GM12878 (cell line): ENCODE data around the gene ARHGEF1. TPM values are rescaled to one million over a fixed set of nuclear protein-coding genes. Genes with fewer than 3 reads are reported as not detected.

ENCODE experiments used
- BACH1 ChIP-seq: fragments of 450-650 bp; IDR thresholded peaks from 2 replicates; pipeline ENCODE4 v1.6.1; 2017; ENCODE audit warnings: mild to moderate bottlenecking, borderline replicate concordance
- FOS ChIP-seq: IDR thresholded peaks from 3 replicates; pipeline ENCODE4 v1.6.1; 2011; ENCODE audit warnings: borderline replicate concordance; ENCODE audit not compliant: insufficient read length; ENCODE audit errors: extremely low read depth
- HCFC1 ChIP-seq: fragments of 150-350 bp; IDR thresholded peaks from 2 replicates; pipeline ENCODE4 v1.6.1; 2014; ENCODE audit warnings: low read length
- IKZF2 ChIP-seq, 2 experiments: fragments of 450-650 bp; IDR thresholded peaks; 2 replicates each; pipeline ENCODE4 v1.6.1; 2017; ENCODE audit warnings: mild to moderate bottlenecking in 2 of 2, moderate library complexity in 2 of 2
- KAT2A ChIP-seq: conservative IDR thresholded peaks from 2 replicates; pipeline ENCODE4 v1.6.1; 2011; ENCODE audit warnings: low read depth, low read length; ENCODE audit not compliant: control insufficient read depth
- MEF2B ChIP-seq: fragments of 450-650 bp; IDR thresholded peaks from 2 replicates; pipeline ENCODE4 v1.6.1; 2018; ENCODE audit warnings: mild to moderate bottlenecking, moderate library complexity; ENCODE audit not compliant: partially characterized antibody, poor library complexity, severe bottlenecking
- MTA2 ChIP-seq: fragments of 450-650 bp; IDR thresholded peaks from 2 replicates; pipeline ENCODE4 v1.6.1; 2016; ENCODE audit warnings: low read depth, mild to moderate bottlenecking, moderate library complexity
- MYB ChIP-seq: fragments of 150-350 bp; IDR thresholded peaks from 2 replicates; pipeline ENCODE4 v1.6.1; 2014; ENCODE audit warnings: mild to moderate bottlenecking, low read depth, low read length, borderline replicate concordance
- NBN ChIP-seq: fragments of 450-650 bp; IDR thresholded peaks from 2 replicates; pipeline ENCODE4 v1.6.1; 2016
- NFXL1 ChIP-seq: fragments of 450-650 bp; IDR thresholded peaks from 2 replicates; pipeline ENCODE4 v1.6.1; 2017; ENCODE audit warnings: antibody characterized with exemption, mild to moderate bottlenecking, borderline replicate concordance
- NFYB ChIP-seq: IDR thresholded peaks from 2 replicates; pipeline ENCODE4 v1.6.1; 2011; ENCODE audit warnings: low read depth, mild to moderate bottlenecking, low read length, improper control_type of control experiment, moderate library complexity; ENCODE audit not compliant: insufficient read depth
- RBBP5 ChIP-seq: fragments of 200-600 bp; sonication (generic); conservative IDR thresholded peaks from 2 replicates; pipeline ENCODE4 v1.6.1; 2016
- SIX5 ChIP-seq: IDR thresholded peaks from 2 replicates; pipeline ENCODE4 v1.6.1; 2011; ENCODE audit warnings: mild to moderate bottlenecking, low read depth, low read length, moderate library complexity; ENCODE audit not compliant: severe bottlenecking
- SMC3 ChIP-seq: IDR thresholded peaks from 2 replicates; pipeline ENCODE4 v1.6.1; 2011; ENCODE audit warnings: low read length, improper control_type of control experiment, borderline replicate concordance
- STAT3 ChIP-seq: IDR thresholded peaks from 2 replicates; pipeline ENCODE4 v1.6.1; 2011; ENCODE audit warnings: low read depth, low read length, improper control_type of control experiment
- SUPT20H ChIP-seq: IDR thresholded peaks from 2 replicates; pipeline ENCODE4 v1.6.1; 2011; ENCODE audit warnings: low read depth, mild to moderate bottlenecking, low read length, moderate library complexity, borderline replicate concordance; ENCODE audit not compliant: control insufficient read depth
- TARDBP ChIP-seq: IDR thresholded peaks from 2 replicates; pipeline ENCODE4 v1.6.1; 2016; ENCODE audit warnings: borderline replicate concordance
- ZNF24 ChIP-seq: fragments of 450-650 bp; IDR thresholded peaks from 2 replicates; pipeline ENCODE4 v1.6.1; 2017; ENCODE audit warnings: antibody characterized with exemption, mild to moderate bottlenecking
- polyA plus RNA-seq, 11 experiments: library from polyadenylated mRNA; depleted of rRNA in 4 of 11; unstranded in 6 of 11; stranded (reverse) in 5 of 11; fragments of >200 nt; fragmentation: Nextera tagmentation in 4 of 11; fragmentation: Illumina TruSeq in 1 of 11; extraction: Ambion mirVana in 4 of 11; extraction: Trizol in 1 of 11; gene quantifications; 1 replicate in 1 of 11; 2 replicates in 10 of 11; pipeline versions ENCODE4 v1.2.1 to v1.2.3, GENCODE V29; 2011 to 2016; ENCODE audit warnings: inconsistent platforms in 2 of 11, missing spikeins in 2 of 11, low read depth in 1 of 11
- total RNA-seq, 4 experiments: library from RNA; depleted of rRNA in 3 of 4; stranded (reverse); fragments of >200 nt in 3 of 4; fragmentation: Illumina TruSeq in 1 of 4; extraction: Trizol in 1 of 4; gene quantifications; 2 replicates each; pipeline versions ENCODE4 v1.2.1 to v1.2.3, GENCODE V29; 2013 to 2021
- TF ChIP-seq, protein P1 (sequence below): IDR thresholded peaks from 2 replicates; pipeline ENCODE4 v1.6.1; 2012; ENCODE audit warnings: low read depth, low read length, improper control_type of control experiment
- TF ChIP-seq, protein P2 (sequence below): IDR thresholded peaks from 2 replicates; pipeline ENCODE4 v1.6.1; 2012; ENCODE audit warnings: low read depth, low read length, improper control_type of control experiment
- TF ChIP-seq, protein P3 (sequence below): IDR thresholded peaks from 2 replicates; pipeline ENCODE4 v1.6.1; 2012; ENCODE audit warnings: low read length, inconsistent platforms
- TF ChIP-seq, protein P4 (sequence below): fragments of 450-650 bp; IDR thresholded peaks from 2 replicates; pipeline ENCODE4 v1.6.1; 2017; ENCODE audit warnings: mild to moderate bottlenecking, moderate library complexity
- TF ChIP-seq, protein P5 (sequence below): IDR thresholded peaks from 2 replicates; pipeline ENCODE4 v1.6.1; 2011; ENCODE audit warnings: mild to moderate bottlenecking, low read depth, low read length, moderate library complexity; ENCODE audit not compliant: insufficient replicate concordance

Gene ARHGEF1
- total and polyA plus RNA-seq, 10 of the 15 experiments (the other 5 are each of a cell fraction or from before 2014, with no cell fraction given), result 1.2 to 207 (median 53.9) TPM

DNA sequence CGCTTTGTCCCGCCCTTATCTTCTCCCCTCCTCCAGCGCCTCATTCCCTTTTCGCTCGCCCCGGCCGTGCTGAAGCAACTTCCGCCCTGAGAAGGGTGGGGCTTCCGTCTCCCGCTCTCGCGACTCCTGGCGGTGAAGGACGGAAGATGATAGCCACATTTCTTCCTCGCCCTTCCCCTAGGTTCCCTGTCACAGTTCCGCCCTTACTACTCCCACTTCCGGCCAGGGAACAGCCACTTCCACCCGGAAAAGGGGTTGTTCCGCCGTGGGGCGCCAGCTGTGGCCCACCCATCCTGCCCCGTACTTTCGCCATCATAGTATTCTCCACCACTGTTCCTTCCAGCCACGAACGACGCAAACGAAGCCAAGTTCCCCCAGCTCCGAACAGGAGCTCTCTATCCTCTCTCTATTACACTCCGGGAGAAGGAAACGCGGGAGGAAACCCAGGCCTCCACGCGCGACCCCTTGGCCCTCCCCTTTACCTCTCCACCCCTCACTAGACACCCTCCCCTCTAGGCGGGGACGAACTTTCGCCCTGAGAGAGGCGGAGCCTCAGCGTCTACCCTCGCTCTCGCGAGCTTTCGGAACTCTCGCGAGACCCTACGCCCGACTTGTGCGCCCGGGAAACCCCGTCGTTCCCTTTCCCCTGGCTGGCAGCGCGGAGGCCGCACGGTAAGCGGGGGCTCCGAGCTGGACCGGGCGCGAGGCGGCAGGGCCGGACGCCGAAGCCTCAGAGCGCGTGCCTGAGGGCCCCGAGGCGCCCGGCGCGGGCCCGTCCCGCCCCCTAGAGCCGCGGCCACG, 23.2 kb upstream of the ARHGEF1 start, which contains the start of gene RPS19 (continued):
- TF ChIP-seq, protein P1, sequence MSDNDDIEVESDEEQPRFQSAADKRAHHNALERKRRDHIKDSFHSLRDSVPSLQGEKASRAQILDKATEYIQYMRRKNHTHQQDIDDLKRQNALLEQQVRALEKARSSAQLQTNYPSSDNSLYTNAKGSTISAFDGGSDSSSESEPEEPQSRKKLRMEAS, result no peak; the same call in none of the 2 replicates
- TF ChIP-seq KAT2A (no peak), SUPT20H (no peak), IKZF2 (IDR thresholded peaks at IDR 0.05) (peak; percentile 97), MYB (no peak), STAT3 (no peak), ZNF24 (peak; percentile 75), MEF2B (peak; percentile 36), NFXL1 (no peak), SIX5 (peak; percentile 81), NFYB (no peak), MTA2 (peak; percentile 87), SMC3 (no peak), RBBP5 (no peak), NBN (peak; percentile 100), TARDBP (peak; percentile 92), HCFC1 (peak; percentile 91), FOS (no peak), BACH1 (peak; percentile 87)
- TF ChIP-seq, protein P2, sequence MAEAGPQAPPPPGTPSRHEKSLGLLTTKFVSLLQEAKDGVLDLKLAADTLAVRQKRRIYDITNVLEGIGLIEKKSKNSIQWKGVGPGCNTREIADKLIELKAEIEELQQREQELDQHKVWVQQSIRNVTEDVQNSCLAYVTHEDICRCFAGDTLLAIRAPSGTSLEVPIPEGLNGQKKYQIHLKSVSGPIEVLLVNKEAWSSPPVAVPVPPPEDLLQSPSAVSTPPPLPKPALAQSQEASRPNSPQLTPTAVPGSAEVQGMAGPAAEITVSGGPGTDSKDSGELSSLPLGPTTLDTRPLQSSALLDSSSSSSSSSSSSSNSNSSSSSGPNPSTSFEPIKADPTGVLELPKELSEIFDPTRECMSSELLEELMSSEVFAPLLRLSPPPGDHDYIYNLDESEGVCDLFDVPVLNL, result 0 out of 2 replicates have a peak, but pooled peaks have one; percentile 49
- TF ChIP-seq, protein P3, sequence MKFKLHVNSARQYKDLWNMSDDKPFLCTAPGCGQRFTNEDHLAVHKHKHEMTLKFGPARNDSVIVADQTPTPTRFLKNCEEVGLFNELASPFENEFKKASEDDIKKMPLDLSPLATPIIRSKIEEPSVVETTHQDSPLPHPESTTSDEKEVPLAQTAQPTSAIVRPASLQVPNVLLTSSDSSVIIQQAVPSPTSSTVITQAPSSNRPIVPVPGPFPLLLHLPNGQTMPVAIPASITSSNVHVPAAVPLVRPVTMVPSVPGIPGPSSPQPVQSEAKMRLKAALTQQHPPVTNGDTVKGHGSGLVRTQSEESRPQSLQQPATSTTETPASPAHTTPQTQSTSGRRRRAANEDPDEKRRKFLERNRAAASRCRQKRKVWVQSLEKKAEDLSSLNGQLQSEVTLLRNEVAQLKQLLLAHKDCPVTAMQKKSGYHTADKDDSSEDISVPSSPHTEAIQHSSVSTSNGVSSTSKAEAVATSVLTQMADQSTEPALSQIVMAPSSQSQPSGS, result peak; percentile 40; the same call in 1 of the 2 replicates
- TF ChIP-seq, protein P4, sequence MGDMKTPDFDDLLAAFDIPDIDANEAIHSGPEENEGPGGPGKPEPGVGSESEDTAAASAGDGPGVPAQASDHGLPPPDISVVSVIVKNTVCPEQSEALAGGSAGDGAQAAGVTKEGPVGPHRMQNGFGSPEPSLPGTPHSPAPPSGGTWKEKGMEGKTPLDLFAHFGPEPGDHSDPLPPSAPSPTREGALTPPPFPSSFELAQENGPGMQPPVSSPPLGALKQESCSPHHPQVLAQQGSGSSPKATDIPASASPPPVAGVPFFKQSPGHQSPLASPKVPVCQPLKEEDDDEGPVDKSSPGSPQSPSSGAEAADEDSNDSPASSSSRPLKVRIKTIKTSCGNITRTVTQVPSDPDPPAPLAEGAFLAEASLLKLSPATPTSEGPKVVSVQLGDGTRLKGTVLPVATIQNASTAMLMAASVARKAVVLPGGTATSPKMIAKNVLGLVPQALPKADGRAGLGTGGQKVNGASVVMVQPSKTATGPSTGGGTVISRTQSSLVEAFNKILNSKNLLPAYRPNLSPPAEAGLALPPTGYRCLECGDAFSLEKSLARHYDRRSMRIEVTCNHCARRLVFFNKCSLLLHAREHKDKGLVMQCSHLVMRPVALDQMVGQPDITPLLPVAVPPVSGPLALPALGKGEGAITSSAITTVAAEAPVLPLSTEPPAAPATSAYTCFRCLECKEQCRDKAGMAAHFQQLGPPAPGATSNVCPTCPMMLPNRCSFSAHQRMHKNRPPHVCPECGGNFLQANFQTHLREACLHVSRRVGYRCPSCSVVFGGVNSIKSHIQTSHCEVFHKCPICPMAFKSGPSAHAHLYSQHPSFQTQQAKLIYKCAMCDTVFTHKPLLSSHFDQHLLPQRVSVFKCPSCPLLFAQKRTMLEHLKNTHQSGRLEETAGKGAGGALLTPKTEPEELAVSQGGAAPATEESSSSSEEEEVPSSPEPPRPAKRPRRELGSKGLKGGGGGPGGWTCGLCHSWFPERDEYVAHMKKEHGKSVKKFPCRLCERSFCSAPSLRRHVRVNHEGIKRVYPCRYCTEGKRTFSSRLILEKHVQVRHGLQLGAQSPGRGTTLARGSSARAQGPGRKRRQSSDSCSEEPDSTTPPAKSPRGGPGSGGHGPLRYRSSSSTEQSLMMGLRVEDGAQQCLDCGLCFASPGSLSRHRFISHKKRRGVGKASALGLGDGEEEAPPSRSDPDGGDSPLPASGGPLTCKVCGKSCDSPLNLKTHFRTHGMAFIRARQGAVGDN, result peak; percentile 92
- TF ChIP-seq, protein P5, sequence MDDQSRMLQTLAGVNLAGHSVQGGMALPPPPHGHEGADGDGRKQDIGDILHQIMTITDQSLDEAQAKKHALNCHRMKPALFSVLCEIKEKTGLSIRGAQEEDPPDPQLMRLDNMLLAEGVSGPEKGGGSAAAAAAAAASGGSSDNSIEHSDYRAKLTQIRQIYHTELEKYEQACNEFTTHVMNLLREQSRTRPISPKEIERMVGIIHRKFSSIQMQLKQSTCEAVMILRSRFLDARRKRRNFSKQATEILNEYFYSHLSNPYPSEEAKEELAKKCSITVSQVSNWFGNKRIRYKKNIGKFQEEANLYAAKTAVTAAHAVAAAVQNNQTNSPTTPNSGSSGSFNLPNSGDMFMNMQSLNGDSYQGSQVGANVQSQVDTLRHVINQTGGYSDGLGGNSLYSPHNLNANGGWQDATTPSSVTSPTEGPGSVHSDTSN, result no peak
